T-cell (primary cell): ENCODE measurements around the gene LEFTY2. TPM values are rescaled to one million over a fixed set of nuclear protein-coding genes. Genes with fewer than 3 reads are reported as not detected.
A peak's percentile ranks its signal among the peaks of the same experiment; 100 is the strongest.
"Not testable (repeated sequence)": the region's sequence is repeated elsewhere in the genome, so short reads cannot be mapped to it uniquely, and the experiment has no call there.

Source experiments
- ATAC-seq, 4 experiments: fragments of 200-7000 bp in 3 of 4; fragments of 150-1000 bp in 1 of 4; cut with Tn5 transposase; replicated peaks in 1 of 4; 1 replicate in 3 of 4; 2 replicates in 1 of 4; pipeline ENCODE4 v1.10.0; 2021; ENCODE audit warnings: moderate library complexity in 3 of 4, mild to moderate bottlenecking in 2 of 4, moderate number of reproducible peaks in 1 of 4
- CTCF ChIA-PET, 2 donors: fragments of 300-600 bp; sonication (Branson Sonifier 250); formaldehyde crosslinking; loops; one replicate each; lab custom pipeline; 2022; ENCODE audit warnings: antibody characterized with exemption in 2 of 2; lab: Charles Lee
- POLR2A ChIA-PET, 2 donors: fragments of 300-600 bp; sonication (Branson Sonifier 250); formaldehyde crosslinking; loops; one replicate each; lab custom pipeline; 2022; ENCODE audit warnings: antibody characterized with exemption in 2 of 2; lab: Charles Lee
- DNase-seq, 35 experiments: peaks; one replicate each; pipeline versions ENCODE4 v3.0.0 to v3.0.0-alpha.2; 2013 to 2023
- H3K27ac ChIP-seq: one replicate; pipeline ENCODE4 v1.5.1; 2013; ENCODE audit warnings: low read length
- H3K27me3 ChIP-seq, 2 experiments: replicated peaks in 1 of 2; 1 replicate in 1 of 2; 2 replicates in 1 of 2; pipeline versions ENCODE4 v1.6.1 to v1.7.0; 2013; ENCODE audit warnings: low read length in 1 of 2, mixed read lengths in 1 of 2; ENCODE audit not compliant: control insufficient read depth in 2 of 2, insufficient read depth in 2 of 2; ENCODE audit errors: extremely low read depth in 1 of 2
- H3K36me3 ChIP-seq, 2 donors: 1 replicate in 1 of 2; 2 replicates in 1 of 2; pipeline versions ENCODE4 v1.6.1 to v1.7.0; 2013; ENCODE audit warnings: low read length in 1 of 2; ENCODE audit not compliant: control insufficient read depth in 2 of 2, insufficient read depth in 1 of 2; ENCODE audit errors: extremely low read depth in 1 of 2
- H3K4me1 ChIP-seq, 2 experiments: 1 replicate in 1 of 2; 2 replicates in 1 of 2; pipeline versions ENCODE4 v1.6.1 to v1.7.0; 2013; ENCODE audit warnings: low read length in 2 of 2, mixed read lengths in 1 of 2; ENCODE audit not compliant: insufficient read depth in 2 of 2, control insufficient read depth in 1 of 2; ENCODE audit errors: extremely low read depth in 1 of 2
- H3K4me3 ChIP-seq, 2 donors: 1 replicate in 1 of 2; 2 replicates in 1 of 2; pipeline versions ENCODE4 v1.5.1 to v1.7.0; 2013; ENCODE audit warnings: mild to moderate bottlenecking in 2 of 2, low read length in 1 of 2, moderate library complexity in 1 of 2; ENCODE audit not compliant: control insufficient read depth in 1 of 2; ENCODE audit errors: extremely low read depth in 1 of 2
- H3K9me3 ChIP-seq: 2 replicates; pipeline ENCODE4 v1.7.0; 2013
- H3K27ac Mint-ChIP-seq, 2 donors: one replicate each; pipeline ENCODE4 v1.8.0; 2020 to 2021; ENCODE audit warnings: mild to moderate bottlenecking in 2 of 2, mixed read lengths in 2 of 2
- H3K27me3 Mint-ChIP-seq, 2 donors: one replicate each; pipeline ENCODE4 v1.8.0; 2021 to 2022; ENCODE audit warnings: mixed read lengths in 2 of 2
- H3K36me3 Mint-ChIP-seq: one replicate; pipeline ENCODE4 v1.8.0; 2021; ENCODE audit warnings: mixed read lengths
- H3K4me1 Mint-ChIP-seq, 3 donors: one replicate each; pipeline ENCODE4 v1.8.0; 2020 to 2022; ENCODE audit warnings: mixed read lengths in 3 of 3, mild to moderate bottlenecking in 1 of 3
- H3K4me3 Mint-ChIP-seq, 3 donors: one replicate each; pipeline ENCODE4 v1.8.0; 2020 to 2022; ENCODE audit warnings: mild to moderate bottlenecking in 3 of 3, mixed read lengths in 3 of 3, moderate library complexity in 3 of 3
- H3K9me3 Mint-ChIP-seq, 3 donors: one replicate each; pipeline ENCODE4 v1.8.0; 2020 to 2022; ENCODE audit warnings: mixed read lengths in 3 of 3
- WGBS: methylation state at CpG from one replicate; pipeline ENCODE4 v1.1.5; 2013; ENCODE audit warnings: missing lambda C conversion rate; ENCODE audit not compliant: insufficient coverage; 5-methylcytosine and 5-hydroxymethylcytosine counted together
- total RNA-seq, 35 experiments: library from RNA in 6 of 35; stranded (reverse) in 6 of 35; fragments of 120-200 nt in 1 of 35; gene quantifications; one replicate each; pipeline versions ENCODE4 v1.2.1 to v1.2.4 and lab custom pipeline; 2013 to 2026

Gene LEFTY2
- total RNA-seq, 5 donors from 2014 or later (not counting 1 experiment from before 2014, with no cell fraction given), result 0.16 TPM; not detected in 4

DNA sequence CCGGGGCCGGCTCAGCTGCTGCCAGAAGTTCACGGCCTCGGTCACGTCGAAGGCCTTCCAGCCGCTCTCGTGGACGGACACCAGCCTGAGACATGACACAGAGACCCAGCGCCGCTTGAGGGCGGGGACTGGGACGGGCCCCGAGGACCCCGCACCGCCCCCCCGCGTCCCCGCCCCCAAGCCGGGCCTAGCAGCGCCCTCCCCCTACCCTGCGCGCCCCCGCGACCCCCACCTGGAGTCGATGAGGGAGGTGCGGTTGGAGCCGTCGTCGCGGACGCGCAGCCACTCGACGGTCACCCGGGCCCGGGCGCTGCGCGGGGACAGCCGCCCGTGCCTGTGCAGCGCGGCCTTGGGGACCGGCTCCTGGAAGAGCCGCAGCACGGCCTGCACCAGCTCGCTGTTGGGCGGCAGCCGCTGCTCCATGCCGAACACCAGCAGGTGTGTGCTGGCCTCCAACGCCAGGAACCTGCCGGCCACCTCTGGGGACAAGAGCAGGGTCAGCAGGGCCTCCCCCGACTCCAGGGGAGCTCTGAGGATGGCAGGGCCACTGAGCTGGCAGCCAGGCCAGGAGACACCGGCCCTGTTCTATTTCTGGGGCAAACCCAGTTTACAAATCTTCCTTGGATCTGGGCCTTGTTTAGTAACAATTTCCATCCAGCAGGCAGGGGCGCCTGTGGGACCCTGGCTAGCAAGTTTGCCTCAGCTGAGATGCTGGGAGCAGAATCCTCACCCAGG, 53.3 kb downstream of the LEFTY2 start:
- H3K27me3 ChIP-seq, H3K4me3 ChIP-seq, H3K36me3 ChIP-seq, H3K27me3 Mint-ChIP-seq, DNase-seq, H3K9me3 Mint-ChIP-seq, H3K36me3 Mint-ChIP-seq, CTCF ChIA-PET, H3K9me3 ChIP-seq, H3K27ac ChIP-seq, POLR2A ChIA-PET: not testable (repeated sequence)
- H3K4me3 Mint-ChIP-seq, result peak overlapping the region in 1 of 3 donors; percentile 36
- H3K4me1 Mint-ChIP-seq, result peaks cover 21 to 30% (median 30%) of the 10 kb centered on the region in 3 donors
- peak overlapping the region in 1 of 2 donors; percentile 11 for H3K27ac Mint-ChIP-seq
- WGBS, result 88% methylated on average over 9 of the region's 56 CpGs
- H3K4me1 ChIP-seq, result peaks cover 9 to 20% of the 10 kb centered on the region in 2 experiments
- peak in 1 of 4 experiments; percentile 33 for ATAC-seq

DNA sequence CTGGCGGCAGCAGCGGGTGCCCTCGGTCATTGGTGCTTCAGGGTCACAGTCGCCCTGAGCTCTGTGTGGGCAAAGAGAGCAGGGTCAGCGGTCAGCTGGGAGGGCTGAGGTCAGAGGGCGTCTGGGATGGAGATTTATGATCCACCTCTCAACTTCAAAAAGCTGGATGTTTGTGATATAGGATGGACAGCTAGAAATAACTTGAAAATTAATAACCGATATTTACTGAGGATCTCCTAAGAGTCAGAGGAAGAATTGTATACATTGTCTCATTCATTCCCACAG, 54.0 kb downstream of the LEFTY2 start:
- peak overlapping the region in 1 of 2 donors; percentile 34 for H3K27ac Mint-ChIP-seq
- WGBS, result no CpG with 5 or more reads among the region's 7 CpGs
- POLR2A ChIA-PET, result no interaction called here

More for the DNA sequence above, 54.0 kb downstream of the LEFTY2 start:
- CTCF ChIA-PET, result no interaction called here
- no peak overlapping the region for H3K27ac ChIP-seq
- Mint-ChIP-seq H3K4me1 (peaks cover 21 to 30% (median 30%) of the 10 kb centered on the region in 3 donors), H3K27me3 (no peaks in the 10 kb centered on the region), H3K4me3 (peak overlapping the region in 1 of 3 donors; percentile 36), H3K36me3 (no peaks in the 10 kb centered on the region), H3K9me3 (no peaks in the 10 kb centered on the region)
- DNase-seq (no peak), ATAC-seq (no peak)
- peaks cover 9 to 20% of the 10 kb centered on the region in 2 experiments for H3K4me1 ChIP-seq
- no peaks in the 10 kb centered on the region for H3K27me3 ChIP-seq
- no peak overlapping the region for H3K4me3 ChIP-seq
- H3K9me3 ChIP-seq, result no peaks in the 10 kb centered on the region
- H3K36me3 ChIP-seq, result no peaks in the 10 kb centered on the region

Other genes starting within 250 kb of the LEFTY2 start
- gene SRP9, start 163.4 kb downstream of the LEFTY2 start, total RNA-seq, result 100 to 1,000 TPM in 3 of 5 donors, 10 to 100 TPM in 2; 74.1 to 152 (median 137) TPM
- gene EPHX1, start 131.1 kb downstream of the LEFTY2 start, total RNA-seq, result 1 to 10 TPM in 4 of 5 donors, under 1 TPM in 1; 0.98 to 5.2 (median 3.7) TPM
- 100 to 1,000 TPM; 332 to 473 (median 390) TPM for gene TMEM63A, start 58.8 kb downstream of the LEFTY2 start, total RNA-seq
- gene LEFTY1, start 52.1 kb downstream of the LEFTY2 start, total RNA-seq, result under 1 TPM; 0.23 to 0.63 (median 0.35) TPM
- gene PYCR2, start 17.0 kb downstream of the LEFTY2 start, total RNA-seq, result 100 to 1,000 TPM in 3 of 5 donors, 10 to 100 TPM in 2; 54.4 to 138 (median 126) TPM
- 10 to 100 TPM; 19.6 to 36.1 (median 21.8) TPM for gene SDE2, start 58.1 kb upstream of the LEFTY2 start, total RNA-seq
- 100 to 1,000 TPM; 340 to 391 (median 366) TPM for gene H3-3A, start 121.5 kb upstream of the LEFTY2 start, total RNA-seq
- gene ACBD3, start 245.5 kb upstream of the LEFTY2 start, total RNA-seq, result 10 to 100 TPM; 21.7 to 26.2 (median 22.5) TPM